ENCODE data around the gene IL1RAPL1.

IL1RAPL1 gene

DNA sequence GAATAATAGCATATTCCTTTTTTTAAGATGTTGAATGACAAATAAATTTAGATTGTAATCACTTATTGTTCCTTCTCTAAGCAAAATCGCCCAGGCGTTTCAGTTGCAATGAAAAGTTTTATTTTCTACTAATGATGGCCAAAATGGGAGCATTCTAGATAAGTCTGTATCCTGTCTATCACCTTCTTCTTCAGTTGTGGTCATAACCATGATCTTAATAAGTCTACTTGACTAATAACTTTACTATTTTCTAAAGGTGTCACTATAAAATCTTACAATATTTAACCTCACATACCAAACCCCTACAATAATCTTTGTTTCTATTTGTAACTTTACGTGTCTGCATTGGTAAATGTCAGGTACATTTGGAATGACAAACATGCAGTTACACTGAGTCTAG, 904.4 kb downstream of the IL1RAPL1 start:
- Histone ChIP-seq H3K27me3 (replicated peaks) (no peaks in the 10 kb centered on the region), H3K36me3 (replicated peaks) (no peaks in the 10 kb centered on the region), H3K4me3 (ENCODE audit: low read depth, low read length) (no peak overlapping the region), H3K27ac (no peak overlapping the region)
- DNase-seq = no peak
- TF ChIP-seq, protein P1, sequence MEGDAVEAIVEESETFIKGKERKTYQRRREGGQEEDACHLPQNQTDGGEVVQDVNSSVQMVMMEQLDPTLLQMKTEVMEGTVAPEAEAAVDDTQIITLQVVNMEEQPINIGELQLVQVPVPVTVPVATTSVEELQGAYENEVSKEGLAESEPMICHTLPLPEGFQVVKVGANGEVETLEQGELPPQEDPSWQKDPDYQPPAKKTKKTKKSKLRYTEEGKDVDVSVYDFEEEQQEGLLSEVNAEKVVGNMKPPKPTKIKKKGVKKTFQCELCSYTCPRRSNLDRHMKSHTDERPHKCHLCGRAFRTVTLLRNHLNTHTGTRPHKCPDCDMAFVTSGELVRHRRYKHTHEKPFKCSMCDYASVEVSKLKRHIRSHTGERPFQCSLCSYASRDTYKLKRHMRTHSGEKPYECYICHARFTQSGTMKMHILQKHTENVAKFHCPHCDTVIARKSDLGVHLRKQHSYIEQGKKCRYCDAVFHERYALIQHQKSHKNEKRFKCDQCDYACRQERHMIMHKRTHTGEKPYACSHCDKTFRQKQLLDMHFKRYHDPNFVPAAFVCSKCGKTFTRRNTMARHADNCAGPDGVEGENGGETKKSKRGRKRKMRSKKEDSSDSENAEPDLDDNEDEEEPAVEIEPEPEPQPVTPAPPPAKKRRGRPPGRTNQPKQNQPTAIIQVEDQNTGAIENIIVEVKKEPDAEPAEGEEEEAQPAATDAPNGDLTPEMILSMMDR (IDR thresholded peaks at IDR 0.05; ENCODE audit: low read depth, low read length, missing control alignments) = no peak
- in situ Hi-C loops (cut with HindIII; ENCODE audit: low pct_ligation_motif_present, low sequenced_read_pairs) = no loop called here

DNA sequence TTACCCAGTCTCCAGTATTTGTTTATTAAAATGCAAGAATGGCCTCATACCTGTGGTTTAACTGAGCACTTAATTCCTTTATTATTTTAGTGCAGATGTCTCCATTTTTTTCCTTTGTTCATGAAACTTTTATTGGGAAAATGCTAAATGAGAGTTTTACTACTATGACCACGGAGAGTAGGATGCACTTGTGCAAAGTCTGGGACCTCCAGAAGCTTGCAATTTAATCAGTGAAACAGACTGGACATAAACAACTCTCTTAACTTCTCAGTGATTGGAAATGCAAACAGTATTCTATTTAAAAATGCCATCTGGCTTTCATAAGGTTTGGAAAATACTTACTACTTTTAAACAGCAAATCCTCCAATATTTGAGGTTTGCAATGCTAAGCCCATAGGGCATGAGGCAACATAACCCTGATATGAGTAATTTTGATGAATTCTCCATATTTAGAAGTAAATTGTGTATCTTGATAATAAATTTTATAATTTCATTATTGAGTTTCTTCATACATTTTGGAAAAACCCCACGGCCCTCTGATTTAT, 909.5 kb downstream of the IL1RAPL1 start:
- Histone ChIP-seq H3K4me3 (ENCODE audit: low read depth, low read length) (no peak overlapping the region), H3K27me3 (replicated peaks) (no peaks in the 10 kb centered on the region), H3K27ac (no peak overlapping the region), H3K36me3 (replicated peaks) (no peaks in the 10 kb centered on the region)
- no peak for DNase-seq
- in situ Hi-C loops (cut with HindIII; ENCODE audit: low pct_ligation_motif_present, low sequenced_read_pairs) = no loop called here
- TF ChIP-seq, protein P1 (IDR thresholded peaks at IDR 0.05; ENCODE audit: low read depth, low read length, missing control alignments) = no peak

DNA sequence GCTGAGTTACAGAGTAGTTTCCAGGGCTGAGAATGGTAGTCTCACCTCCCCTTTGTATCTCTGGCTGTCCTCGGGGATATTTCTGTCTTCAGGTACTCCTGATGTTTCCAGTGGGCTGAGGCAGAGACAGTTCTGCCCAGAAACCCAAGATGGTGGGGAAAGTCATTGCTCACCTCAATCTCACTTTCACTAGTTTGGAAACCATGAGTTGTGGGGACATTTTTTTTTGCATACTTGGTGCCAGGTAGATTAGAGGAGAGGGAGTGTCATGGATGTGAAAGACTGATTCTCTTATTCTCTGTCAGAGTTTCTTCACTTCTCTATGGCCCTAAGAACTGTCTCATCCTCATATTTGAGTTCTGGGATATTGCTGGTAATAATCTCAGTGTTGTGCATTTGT, 919.5 kb downstream of the IL1RAPL1 start:
- Histone ChIP-seq H3K36me3 (replicated peaks) (no peaks in the 10 kb centered on the region), H3K27ac (no peak overlapping the region), H3K4me3 (ENCODE audit: low read depth, low read length) (no peak overlapping the region), H3K27me3 (replicated peaks) (no peaks in the 10 kb centered on the region)
- TF ChIP-seq, protein P1 (IDR thresholded peaks at IDR 0.05; ENCODE audit: low read depth, low read length, missing control alignments) = no peak
- no peak for DNase-seq
- in situ Hi-C loops (cut with HindIII; ENCODE audit: low pct_ligation_motif_present, low sequenced_read_pairs) = no loop called here

DNA sequence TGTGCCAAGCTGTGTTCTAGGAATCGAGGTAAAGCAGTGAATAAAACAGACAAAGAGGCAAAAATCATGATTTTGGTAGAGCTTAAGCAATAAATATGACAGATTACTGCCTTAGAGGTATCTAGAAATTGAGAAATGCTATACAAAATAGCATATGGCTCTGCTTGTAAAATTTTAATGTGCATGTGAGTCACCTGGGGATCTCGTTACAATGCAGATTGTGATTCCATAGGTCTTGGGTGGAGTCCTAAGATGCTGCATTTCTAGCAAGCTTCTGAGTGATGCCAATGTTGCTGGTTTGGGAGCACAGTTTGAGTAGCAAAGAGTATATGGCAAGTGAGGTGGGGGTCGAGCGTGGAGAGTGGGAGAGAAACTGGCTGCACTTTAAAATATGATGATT, 930.9 kb downstream of the IL1RAPL1 start:
- no peak overlapping the region for H3K4me3 ChIP-seq (ENCODE audit: low read depth, low read length)
- H3K36me3 ChIP-seq (replicated peaks) = no peaks in the 10 kb centered on the region
- TF ChIP-seq, protein P1 (IDR thresholded peaks at IDR 0.05; ENCODE audit: low read depth, low read length, missing control alignments) = no peak
- DNase-seq = no peak
- in situ Hi-C loops (cut with HindIII; ENCODE audit: low pct_ligation_motif_present, low sequenced_read_pairs) = no loop called here
- H3K27me3 ChIP-seq (replicated peaks) = no peaks in the 10 kb centered on the region
- H3K27ac ChIP-seq = no peak overlapping the region

DNA sequence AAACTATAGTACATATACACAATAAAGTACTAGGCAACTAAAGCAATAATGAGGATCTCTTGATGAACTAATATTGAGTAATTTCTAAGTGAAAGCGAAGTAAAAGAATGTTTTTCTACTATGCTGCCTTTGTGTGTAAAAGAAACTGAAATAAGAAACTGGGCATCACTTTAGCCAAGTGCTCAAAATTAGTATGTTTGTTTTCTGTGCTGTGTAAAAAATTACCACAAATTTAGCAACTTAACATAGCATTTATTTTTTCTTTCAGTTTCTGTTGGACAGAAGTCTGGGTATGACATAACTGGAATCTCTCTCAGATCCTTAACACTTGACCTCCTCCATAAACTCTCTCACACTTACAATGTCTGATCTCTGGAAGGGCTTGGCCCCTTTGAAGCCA, 941.0 kb downstream of the IL1RAPL1 start:
- no peaks in the 10 kb centered on the region for H3K36me3 ChIP-seq (replicated peaks)
- in situ Hi-C loops (cut with HindIII; ENCODE audit: low pct_ligation_motif_present, low sequenced_read_pairs) = no loop called here
- H3K27me3 ChIP-seq (replicated peaks) = no peaks in the 10 kb centered on the region
- no peak overlapping the region for H3K27ac ChIP-seq
- H3K4me3 ChIP-seq (ENCODE audit: low read depth, low read length) = no peak overlapping the region
- TF ChIP-seq, protein P1 (IDR thresholded peaks at IDR 0.05; ENCODE audit: low read depth, low read length, missing control alignments) = no peak
- no peak for DNase-seq

DNA sequence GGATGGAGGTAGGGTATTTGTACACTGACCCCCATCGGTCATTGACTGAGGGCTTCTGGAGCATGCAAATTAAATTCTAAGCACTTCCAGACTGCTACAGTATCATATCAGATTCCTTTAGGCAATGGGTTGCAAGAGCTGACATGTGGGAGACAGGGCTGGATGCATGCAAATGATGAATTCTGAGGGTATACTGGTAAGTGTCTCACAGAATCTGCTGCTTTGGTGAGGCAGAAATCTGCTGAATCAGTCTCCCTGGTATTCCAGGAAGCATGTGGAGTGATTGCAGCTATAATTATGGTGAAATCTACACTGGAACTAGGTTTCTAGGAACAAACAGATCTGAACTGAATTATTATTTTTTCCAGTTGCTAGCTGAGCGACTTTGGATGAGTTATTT, 943.3 kb downstream of the IL1RAPL1 start:
- Histone ChIP-seq H3K27ac (no peak overlapping the region), H3K27me3 (replicated peaks) (no peaks in the 10 kb centered on the region), H3K36me3 (replicated peaks) (no peaks in the 10 kb centered on the region), H3K4me3 (ENCODE audit: low read depth, low read length) (no peak overlapping the region)
- in situ Hi-C loops (cut with HindIII; ENCODE audit: low pct_ligation_motif_present, low sequenced_read_pairs) = no loop called here
- DNase-seq = peak; percentile 6
- TF ChIP-seq, protein P1 (IDR thresholded peaks at IDR 0.05; ENCODE audit: low read depth, low read length, missing control alignments) = no peak

Measured in brain microvascular endothelial cell (primary cell).